H1 (cell line): ENCODE measurements around the gene HTR3D. TPM values are rescaled to one million over a fixed set of nuclear protein-coding genes. Genes with fewer than 3 reads are reported as not detected.

Source experiments
- CTCF ChIA-PET: fragments of 300-600 bp; sonication (Branson Sonifier 250); formaldehyde crosslinking; loops from one replicate; lab custom pipeline; 2021; ENCODE audit not compliant: partially characterized antibody; lab: Charles Lee
- POLR2A ChIA-PET: fragments of 300-600 bp; sonication (Branson Sonifier 250); formaldehyde crosslinking; loops from one replicate; lab custom pipeline; 2021; ENCODE audit warnings: inconsistent platforms; ENCODE audit not compliant: partially characterized antibody; lab: Charles Lee
- DNase-seq, 2 experiments: peaks; one replicate each; pipeline versions ENCODE4 v3.0.0 to v3.0.0-alpha.2; 2010 to 2022; ENCODE audit warnings: low spot score in 2 of 2, low read depth in 1 of 2, mixed read lengths in 1 of 2
- FAIRE-seq: peaks from 2 replicates; lab custom pipeline; 2011; peaks lifted over from hg19 to GRCh38; lab: Jason Lieb, UNC
- H2AFZ ChIP-seq: 2 replicates; pipeline ENCODE4 v1.8.1; 2012; ENCODE audit warnings: low read length, inconsistent platforms
- H2AK5ac ChIP-seq: 2 replicates; pipeline ENCODE4 v1.6.1; 2013; ENCODE audit warnings: low read depth, low read length
- H2BK120ac ChIP-seq: replicated peaks from 2 replicates; pipeline ENCODE3; 2013; ENCODE audit warnings: low read depth, low read length, inconsistent platforms
- H2BK12ac ChIP-seq: 2 replicates; pipeline ENCODE4 v1.6.1; 2013; ENCODE audit warnings: low read depth, low read length
- H2BK15ac ChIP-seq: 2 replicates; pipeline ENCODE4 v1.6.1; 2013; ENCODE audit warnings: low read length
- H2BK20ac ChIP-seq: 2 replicates; pipeline ENCODE4 v1.6.1; 2013; ENCODE audit warnings: low read length
- H2BK5ac ChIP-seq: 2 replicates; pipeline ENCODE4 v1.6.1; 2013; ENCODE audit warnings: low read depth, low read length
- H3K14ac ChIP-seq: 2 replicates; pipeline ENCODE4 v1.6.1; 2013; ENCODE audit warnings: inconsistent platforms; ENCODE audit not compliant: insufficient read length
- H3K18ac ChIP-seq: 2 replicates; pipeline ENCODE4 v1.6.1; 2013; ENCODE audit warnings: low read length; ENCODE audit errors: extremely low read depth
- H3K23ac ChIP-seq: 2 replicates; pipeline ENCODE4 v1.6.1; 2013; ENCODE audit warnings: inconsistent platforms; ENCODE audit not compliant: insufficient read length
- H3K23me2 ChIP-seq: 2 replicates; pipeline ENCODE4 v1.6.1; 2013; ENCODE audit warnings: low read depth, low read length
- H3K27ac ChIP-seq: 2 replicates; pipeline ENCODE4 v1.6.1; 2011; ENCODE audit warnings: low read depth, low read length, inconsistent platforms
- H3K27me3 ChIP-seq, 4 experiments: replicated peaks in 1 of 4; 1 replicate in 1 of 4; 2 replicates in 3 of 4; pipeline versions ENCODE4 v1.6.1 to v1.8.1; 2011 to 2013; ENCODE audit warnings: low read length in 3 of 4, mild to moderate bottlenecking in 3 of 4, inconsistent platforms in 2 of 4, mixed read lengths in 2 of 4, moderate library complexity in 1 of 4; ENCODE audit not compliant: control insufficient read depth in 3 of 4, insufficient read depth in 3 of 4; ENCODE audit errors: extremely low read depth in 1 of 4
- H3K36me3 ChIP-seq, 4 experiments: 2 replicates each; pipeline versions ENCODE4 v1.6.1 to v1.8.1; 2011 to 2013; ENCODE audit warnings: mild to moderate bottlenecking in 4 of 4, low read length in 3 of 4, moderate library complexity in 2 of 4, control low read depth in 1 of 4, inconsistent platforms in 1 of 4; ENCODE audit not compliant: insufficient read depth in 4 of 4, control insufficient read depth in 2 of 4
- H3K4ac ChIP-seq: replicated peaks from 2 replicates; pipeline ENCODE3; 2013; ENCODE audit warnings: low read length, low read depth, mixed read lengths, inconsistent platforms; ENCODE audit not compliant: insufficient read length
- H3K4me1 ChIP-seq, 4 experiments: replicated peaks in 1 of 4; 1 replicate in 1 of 4; 2 replicates in 3 of 4; pipeline versions ENCODE4 v1.6.1 to v1.8.1; 2011 to 2013; ENCODE audit warnings: low read length in 3 of 4, inconsistent platforms in 2 of 4, mixed read lengths in 1 of 4; ENCODE audit not compliant: insufficient read depth in 4 of 4, control insufficient read depth in 3 of 4
- H3K4me2 ChIP-seq, 2 experiments: 2 replicates each; pipeline versions ENCODE4 v1.6.1 to v1.8.1; 2011 to 2013; ENCODE audit warnings: low read depth in 2 of 2, low read length in 2 of 2, control low read depth in 1 of 2, inconsistent platforms in 1 of 2, mild to moderate bottlenecking in 1 of 2; ENCODE audit not compliant: insufficient read depth in 1 of 2
- H3K4me3 ChIP-seq, 4 experiments: fragments of 200-600, 300-600 bp in 1 of 4; sonication (generic), shearing (Covaris generic), sonication (Bioruptor Twin) in 1 of 4; 2 replicates each; pipeline versions ENCODE4 v1.5.1 to v1.8.1; 2011 to 2016; ENCODE audit warnings: low read length in 4 of 4, low read depth in 3 of 4, control low read depth in 2 of 4, inconsistent platforms in 2 of 4, mild to moderate bottlenecking in 2 of 4, mixed read lengths in 1 of 4, moderate library complexity in 1 of 4; ENCODE audit not compliant: insufficient read depth in 2 of 4; ENCODE audit errors: extremely low read depth in 1 of 4
- H3K56ac ChIP-seq: replicated peaks from 2 replicates; pipeline ENCODE3; 2013; ENCODE audit warnings: low read depth, mild to moderate bottlenecking, mixed read lengths, low read length, inconsistent platforms; ENCODE audit not compliant: insufficient read length
- H3K79me1 ChIP-seq: 2 replicates; pipeline ENCODE4 v1.6.1; 2013; ENCODE audit warnings: low read depth, low read length, control low read depth
- H3K79me2 ChIP-seq, 2 experiments: 2 replicates each; pipeline versions ENCODE4 v1.6.1 to v1.8.1; 2012 to 2013; ENCODE audit warnings: low read length in 2 of 2, mild to moderate bottlenecking in 2 of 2, inconsistent platforms in 1 of 2; ENCODE audit not compliant: insufficient read depth in 2 of 2, control insufficient read depth in 1 of 2
- H3K9ac ChIP-seq, 4 experiments: replicated peaks in 1 of 4; 1 replicate in 1 of 4; 2 replicates in 3 of 4; pipeline versions ENCODE4 v1.6.1 to v1.8.1; 2011 to 2013; ENCODE audit warnings: low read depth in 3 of 4, low read length in 3 of 4, control low read depth in 2 of 4, mild to moderate bottlenecking in 2 of 4, moderate library complexity in 2 of 4, inconsistent platforms in 1 of 4; ENCODE audit errors: extremely low read depth in 1 of 4
- H3K9me3 ChIP-seq, 2 experiments: 2 replicates each; pipeline versions ENCODE4 v1.6.1 to v1.8.1; 2012 to 2013; ENCODE audit warnings: mild to moderate bottlenecking in 2 of 2, moderate library complexity in 2 of 2, control low read depth in 1 of 2, inconsistent platforms in 1 of 2, low read depth in 1 of 2, low read length in 1 of 2, mixed read lengths in 1 of 2; ENCODE audit not compliant: insufficient read depth in 2 of 2
- H4K20me1 ChIP-seq, 2 experiments: replicated peaks in 1 of 2; 2 replicates each; pipeline versions ENCODE3 to v1.8.1; 2011 to 2013; ENCODE audit warnings: inconsistent platforms in 2 of 2, low read length in 2 of 2, mild to moderate bottlenecking in 1 of 2; ENCODE audit not compliant: insufficient read depth in 2 of 2, control insufficient read depth in 1 of 2
- H4K5ac ChIP-seq: 2 replicates; pipeline ENCODE4 v1.6.1; 2013; ENCODE audit warnings: low read length, low read depth, mixed read lengths, inconsistent platforms; ENCODE audit not compliant: insufficient read length
- H4K8ac ChIP-seq: 2 replicates; pipeline ENCODE4 v1.8.0; 2013; ENCODE audit warnings: mild to moderate bottlenecking, moderate library complexity, low read length, inconsistent platforms; ENCODE audit not compliant: insufficient read depth; ENCODE audit errors: extremely low read depth
- H4K91ac ChIP-seq: replicated peaks from 2 replicates; pipeline ENCODE3; 2013; ENCODE audit warnings: low read length, mixed read lengths, inconsistent platforms; ENCODE audit not compliant: insufficient read length
- ATF2 ChIP-seq: IDR thresholded peaks from 2 replicates; pipeline ENCODE4 v1.6.1; 2012; ENCODE audit warnings: low read length, inconsistent platforms
- CBX5 ChIP-seq: fragments of 300-800, 300-1000 bp; sonication (generic); IDR thresholded peaks from 2 replicates; pipeline ENCODE4 v1.7.1; 2016; ENCODE audit warnings: antibody characterized with exemption, low read length, low read depth
- CREB1 ChIP-seq: IDR thresholded peaks from 2 replicates; pipeline ENCODE4 v1.6.1; 2012; ENCODE audit warnings: inconsistent platforms
- FOSL1 ChIP-seq: IDR thresholded peaks from 2 replicates; pipeline ENCODE4 v1.6.1; 2011; ENCODE audit warnings: mild to moderate bottlenecking, low read depth, low read length, moderate library complexity; ENCODE audit not compliant: insufficient read depth
- GABPA ChIP-seq: IDR thresholded peaks from 2 replicates; pipeline ENCODE4 v1.6.1; 2011; ENCODE audit warnings: mild to moderate bottlenecking, low read length, moderate library complexity, borderline replicate concordance; ENCODE audit not compliant: insufficient read depth
- JUN ChIP-seq: IDR thresholded peaks from 2 replicates; pipeline ENCODE4 v1.6.1; 2011; ENCODE audit warnings: low read depth, mild to moderate bottlenecking, improper control_type of control experiment, low read length
- MAX ChIP-seq: IDR thresholded peaks from 2 replicates; pipeline ENCODE4 v1.6.1; 2012; ENCODE audit warnings: inconsistent platforms
- NRF1 ChIP-seq: IDR thresholded peaks from 2 replicates; pipeline ENCODE4 v1.6.1; 2011; ENCODE audit warnings: mild to moderate bottlenecking, low read depth, low read length, improper control_type of control experiment
- POLR2A ChIP-seq, 2 experiments: IDR thresholded peaks; 1 replicate in 1 of 2; 2 replicates in 1 of 2; pipeline ENCODE4 v1.6.1; 2011; ENCODE audit warnings: low read depth in 2 of 2, low read length in 2 of 2, mild to moderate bottlenecking in 2 of 2; ENCODE audit errors: control extremely low read depth in 1 of 2
- SAP30 ChIP-seq: fragments of 300-600 bp; sonication (generic); IDR thresholded peaks from 2 replicates; pipeline ENCODE4 v1.7.1; 2012; ENCODE audit warnings: low read length, moderate library complexity, mild to moderate bottlenecking, inconsistent platforms; ENCODE audit not compliant: insufficient read depth, insufficient replicate concordance
- TAF1 ChIP-seq: IDR thresholded peaks from 2 replicates; pipeline ENCODE4 v1.6.1; 2011; ENCODE audit warnings: mild to moderate bottlenecking, low read depth, low read length
- TCF12 ChIP-seq: IDR thresholded peaks from 2 replicates; pipeline ENCODE4 v1.6.1; 2011; ENCODE audit warnings: low read depth, mild to moderate bottlenecking, low read length
- TEAD4 ChIP-seq: IDR thresholded peaks from 2 replicates; pipeline ENCODE4 v1.6.1; 2012; ENCODE audit warnings: low read depth, low read length, inconsistent platforms, mixed read lengths
- ZNF274 ChIP-seq: IDR thresholded peaks from 2 replicates; pipeline ENCODE4 v1.7.0; 2012; ENCODE audit warnings: low read length, borderline replicate concordance; ENCODE audit errors: extremely low read depth
- WGBS, 2 experiments: shearing (Covaris generic) in 1 of 2; methylation state at CpG; one replicate each; pipeline versions ENCODE4 v1.1.6 to v1.1.7; 2013 to 2015; ENCODE audit warnings: low lambda C conversion rate in 2 of 2, mixed read lengths in 2 of 2, inconsistent platforms in 1 of 2, low coverage in 1 of 2, missing lambda C conversion rate in 1 of 2; ENCODE audit not compliant: insufficient replicate concordance in 2 of 2, insufficient coverage in 1 of 2, insufficient read length in 1 of 2; ENCODE audit errors: extremely low coverage in 1 of 2, missing lambda C conversion rate in 1 of 2; 5-methylcytosine and 5-hydroxymethylcytosine counted together
- polyA plus RNA-seq, 7 experiments: library from polyadenylated mRNA; depleted of rRNA in 3 of 7; stranded (reverse) in 5 of 7; unstranded in 2 of 7; fragments of >200 nt in 5 of 7; fragments of 200-250 nt in 2 of 7; gene quantifications; 1 replicate in 5 of 7; 2 replicates in 1 of 7; 4 replicates in 1 of 7; pipeline versions ENCODE4 v1.2.1 to v1.2.3, GENCODE V29; 2011 to 2013; ENCODE audit warnings: missing spikeins in 2 of 7, mixed read lengths in 2 of 7
- total RNA-seq: library from RNA; stranded (reverse); fragmentation: NEBNext Ultra II Directional; extraction: Animal tissue kit (Norgen Biotek cat#: 25700); gene quantifications from 2 replicates; pipeline ENCODE4 v1.2.1, GENCODE V29; 2021

Gene HTR3D
- total and polyA plus RNA-seq, 2 of the 8 experiments (the other 6 are each of a cell fraction or from before 2014, with no cell fraction given), result not detected

GRCh38 chr3:184082465-184082864 is 50.9 kb downstream of the HTR3D start:
- Histone ChIP-seq H4K91ac (no peak overlapping the region), H3K9me3 (no peaks in the 10 kb centered on the region), H3K4me3 (no peak overlapping the region), H2AK5ac (no peak overlapping the region), H3K36me3 (no peaks in the 10 kb centered on the region), H3K79me2 (no peaks in the 10 kb centered on the region), H3K4ac (no peak overlapping the region), H3K18ac (no peak overlapping the region), H3K27me3 (no peaks in the 10 kb centered on the region; a peak in 1 of 7 replicates), H2BK12ac (no peak overlapping the region), H3K9ac (no peak overlapping the region), H2BK20ac (no peak overlapping the region), H3K14ac (no peak overlapping the region), H3K4me2 (no peak overlapping the region), H2AFZ (no peak overlapping the region), H3K79me1 (no peaks in the 10 kb centered on the region), H2BK15ac (no peak overlapping the region), H3K56ac (no peak overlapping the region), H4K20me1 (no peaks in the 10 kb centered on the region), H4K5ac (no peak overlapping the region), H2BK5ac (no peak overlapping the region), H2BK120ac (no peak overlapping the region), H3K23ac (no peak overlapping the region), H4K8ac (no peak overlapping the region), H3K27ac (no peak overlapping the region), H3K4me1 (no peaks in the 10 kb centered on the region), H3K23me2 (no peaks in the 10 kb centered on the region; the same call in 1 of the 2 replicates)
- DNase-seq, result no peak
- CTCF ChIA-PET, result interaction anchor here (0.9 to 1.3 kb wide), 5 partner anchors 8 to 145 kb away, joined by 3 to 5 read pairs (median 4); no protein-coding TSS in a partner anchor
- WGBS, 2 experiments, result 76% methylated on average over 2 of the region's 2 CpGs; no CpG with 5 or more reads in 1 of the 2 experiments
- POLR2A ChIA-PET, result no interaction called here
- no peak for FAIRE-seq
- TF ChIP-seq CBX5, result no peak
- no peak for TF ChIP-seq TAF1
- TF ChIP-seq FOSL1, result no peak
- TF ChIP-seq ZNF274, result no peak
- TF ChIP-seq SAP30, result no peak
- TF ChIP-seq ATF2, result no peak
- no peak for TF ChIP-seq JUN
- no peak for TF ChIP-seq POLR2A (IDR thresholded peaks at IDR 0.05; ENCODE audit: control extremely low read depth in 1 of 2, low read depth in 2 of 2, low read length in 2 of 2)
- TF ChIP-seq MAX, result no peak
- TF ChIP-seq GABPA, result no peak
- TF ChIP-seq TEAD4, result no peak
- no peak for TF ChIP-seq TCF12
- TF ChIP-seq CREB1, result no peak
- TF ChIP-seq NRF1, result no peak
